SK-N-SH treated with all-trans-retinoic acid at 6 μM for 48 hours (cell line): ENCODE data around the gene C6orf132.

Source experiments
- ARNTL ChIP-seq: fragments of 450-650 bp; formaldehyde crosslinking; IDR thresholded peaks from 2 replicates; pipeline ENCODE4 v1.5.0; 2020; ENCODE audit warnings: low read depth, mild to moderate bottlenecking, moderate library complexity, borderline replicate concordance
- BACH2 ChIP-seq: fragments of 250-450 bp; sonication (Bioruptor Pico); IDR thresholded peaks from 2 replicates; pipeline ENCODE4 v1.9.0; 2021; ENCODE audit warnings: mild to moderate bottlenecking, borderline replicate concordance
- PATZ1 ChIP-seq: fragments of 250-450 bp; sonication (Bioruptor Pico); IDR thresholded peaks from 2 replicates; pipeline ENCODE4 v1.8.0; 2020; ENCODE audit warnings: mild to moderate bottlenecking, moderate library complexity, borderline replicate concordance
- POU6F1 ChIP-seq: fragments of 250-450 bp; sonication (Bioruptor Pico); IDR thresholded peaks from 2 replicates; pipeline ENCODE4 v1.8.0; 2021; ENCODE audit warnings: low read depth, mild to moderate bottlenecking, moderate library complexity, borderline replicate concordance
- PPARA ChIP-seq: fragments of 250-450 bp; sonication (Bioruptor Pico); IDR thresholded peaks from 2 replicates; pipeline ENCODE4 v1.5.0; 2020; ENCODE audit warnings: mild to moderate bottlenecking, borderline replicate concordance
- TCF4 ChIP-seq: fragments of 250-450 bp; sonication (Bioruptor Pico); IDR thresholded peaks from 2 replicates; pipeline ENCODE4 v1.8.0; 2021; ENCODE audit warnings: mild to moderate bottlenecking, moderate library complexity, borderline replicate concordance

GRCh38 chr6:42124223-42124836 is 18.1 kb downstream of the C6orf132 start:
- TF ChIP-seq PPARA (CRISPR knock-in tag) (no peak), POU6F1 (CRISPR knock-in tag) (no peak), TCF4 (no peak), BACH2 (no peak), PATZ1 (CRISPR knock-in tag) (no peak), ARNTL (CRISPR knock-in tag) (no peak)
